OCI-LY3 (cell line): Measurements from ENCODE around the gene CERS6.

Experiments used
- H2AFZ ChIP-seq: fragments of 200-600, 300-600 bp; shearing (Covaris generic); 2 replicates; pipeline ENCODE4 v1.6.0; 2014; ENCODE audit warnings: antibody characterized with exemption, low read depth, low read length
- H3K27ac ChIP-seq: fragments of 200-600, 300-600 bp; sonication (generic); 2 replicates; pipeline ENCODE4 v1.5.1; 2014; ENCODE audit warnings: mild to moderate bottlenecking, low read length, moderate library complexity, mixed read lengths
- H3K27me3 ChIP-seq: fragments of 200-600, 300-600 bp; sonication (generic); 2 replicates; pipeline ENCODE4 v1.6.1; 2014; ENCODE audit warnings: low read depth, low read length, mixed read lengths
- H3K36me3 ChIP-seq: fragments of 200-600, 300-600 bp; sonication (generic); replicated peaks from 2 replicates; pipeline ENCODE3; 2014; ENCODE audit warnings: low read depth, low read length, mixed read lengths
- H3K4me1 ChIP-seq: fragments of 300-600, 200-600 bp; sonication (generic); 2 replicates; pipeline ENCODE4 v1.6.1; 2014; ENCODE audit warnings: low read length, mixed read lengths
- H3K4me2 ChIP-seq: fragments of 200-600, 300-600 bp; sonication (generic); 2 replicates; pipeline ENCODE4 v1.6.1; 2014; ENCODE audit warnings: low read length, mixed read lengths
- H3K4me3 ChIP-seq: fragments of 300-600, 200-600 bp; sonication (generic); 2 replicates; pipeline ENCODE4 v1.5.1; 2014; ENCODE audit warnings: antibody characterized with exemption, mild to moderate bottlenecking, low read length, moderate library complexity
- H3K79me2 ChIP-seq: fragments of 300-600, 200-600 bp; shearing (Covaris generic); 2 replicates; pipeline ENCODE4 v1.6.1; 2014; ENCODE audit warnings: mild to moderate bottlenecking, low read length, mixed read lengths
- H3K9ac ChIP-seq: fragments of 300-600, 200-600 bp; shearing (Covaris generic); 2 replicates; pipeline ENCODE4 v1.6.0; 2014; ENCODE audit warnings: mild to moderate bottlenecking, low read length, moderate library complexity
- H3K9me3 ChIP-seq: fragments of 200-600, 300-600 bp; shearing (Covaris generic); 2 replicates; pipeline ENCODE4 v1.6.1; 2014; ENCODE audit warnings: low read length, mixed read lengths; ENCODE audit not compliant: insufficient read depth
- H4K20me1 ChIP-seq: fragments of 200-600, 300-600 bp; sonication (generic); 2 replicates; pipeline ENCODE4 v1.6.1; 2016; ENCODE audit warnings: low read length, mixed read lengths; ENCODE audit not compliant: insufficient read depth
- EZH2phosphoT487 ChIP-seq: fragments of 200-600 bp; shearing (Covaris generic); IDR thresholded peaks from 2 replicates; pipeline ENCODE4 v1.6.1; 2018; ENCODE audit warnings: antibody characterized with exemption, mixed run types, low read depth
- TF ChIP-seq, protein P1 (sequence below): fragments of 200-600, 300-600 bp; sonication (generic); IDR thresholded peaks from 2 replicates; pipeline ENCODE4 v1.5.1; 2014; ENCODE audit warnings: antibody characterized with exemption, low read length, low read depth

The CERS6 gene

DNA sequence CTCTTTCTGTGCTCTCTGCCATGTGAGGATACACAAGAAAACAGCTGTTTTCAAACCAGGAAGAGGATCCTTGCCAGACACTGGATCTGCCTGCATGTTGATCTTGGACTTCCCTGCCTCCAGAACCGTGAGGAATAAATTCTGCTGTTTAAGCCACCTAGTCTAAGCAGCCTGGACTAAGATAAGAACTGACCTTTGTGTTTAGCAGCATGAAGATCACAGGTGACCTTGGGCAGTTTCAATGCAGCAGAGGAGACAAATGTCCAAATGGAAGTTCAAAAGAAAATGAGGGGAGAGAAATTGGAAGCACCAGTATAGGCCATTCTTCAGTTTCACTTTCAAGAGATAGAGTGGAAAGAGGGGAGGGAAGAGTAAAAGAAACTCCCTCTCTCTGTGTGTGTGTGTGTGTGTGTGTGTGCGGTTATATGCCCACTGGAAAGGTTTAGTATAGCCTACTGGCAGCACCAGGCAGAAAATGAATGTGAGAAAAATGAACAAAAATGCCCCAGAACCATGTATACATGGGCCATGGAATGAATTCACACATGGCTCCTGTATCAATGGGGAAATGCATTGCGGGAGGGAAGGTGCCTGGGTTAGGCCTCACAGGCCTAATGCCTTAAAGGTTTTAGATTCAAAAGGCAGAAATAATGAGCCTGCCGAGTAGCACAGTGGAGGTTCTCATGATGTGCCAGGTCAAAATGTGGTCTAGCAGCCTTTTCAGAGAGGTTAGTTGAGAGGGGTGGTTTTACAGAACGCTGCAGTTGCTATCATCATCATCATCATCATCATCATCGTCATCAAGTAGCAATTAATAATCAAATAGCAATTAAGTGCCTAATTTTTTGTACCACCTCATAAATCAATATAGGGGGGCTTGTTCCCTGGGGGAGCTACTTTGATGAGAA is 1.1 kb upstream of the CERS6 start:
- Histone ChIP-seq H3K36me3 (no peaks in the 10 kb centered on the region), H3K9me3 (no peaks in the 10 kb centered on the region), H3K9ac (peak overlapping the region; percentile 90; the same call in 1 of the 2 replicates), H4K20me1 (peaks cover 20% of the 10 kb centered on the region), H3K79me2 (peaks cover 30% of the 10 kb centered on the region), H2AFZ (no peak overlapping the region), H3K4me3 (peak overlapping the region; percentile 88), H3K4me2 (peak overlapping the region; percentile 98), H3K4me1 (peaks cover 20% of the 10 kb centered on the region), H3K27me3 (no peaks in the 10 kb centered on the region), H3K27ac (no peak overlapping the region)
- no peak for TF ChIP-seq EZH2phosphoT487

DNA sequence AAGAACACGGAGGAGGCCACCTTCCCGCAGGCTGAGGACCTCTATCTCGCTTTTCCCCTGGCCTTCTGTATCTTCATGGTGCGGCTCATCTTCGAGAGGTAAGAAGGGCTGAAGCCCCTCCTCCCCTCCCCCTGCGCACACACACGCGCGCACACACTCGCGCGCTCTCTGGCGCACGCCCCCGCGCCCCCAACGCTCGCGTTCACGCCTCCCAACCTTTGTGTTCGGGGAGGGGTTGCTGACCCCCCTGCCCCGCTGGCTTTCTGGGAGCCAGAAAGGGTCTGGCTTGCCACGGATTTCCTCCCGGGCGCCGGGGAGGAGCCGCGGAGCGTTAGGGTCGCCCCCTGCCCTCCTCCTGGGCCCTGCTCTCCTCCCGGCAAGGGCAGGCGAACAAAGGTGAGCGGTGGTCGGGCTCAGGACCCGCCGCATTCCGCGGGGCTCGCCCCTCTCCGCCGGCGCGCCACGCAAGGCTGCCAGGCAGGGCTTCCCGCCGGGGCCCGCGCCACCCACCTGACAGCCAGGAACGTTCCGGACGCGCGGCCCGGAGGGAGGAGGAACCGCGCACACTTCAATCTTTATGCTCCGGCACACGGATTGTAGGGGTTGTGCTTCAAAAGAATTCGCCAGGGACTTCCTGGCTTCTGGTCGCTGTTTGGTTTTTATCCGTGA is 583 bp downstream of the CERS6 start:
- Histone ChIP-seq H3K9ac (peak overlapping the region; percentile 83), H3K9me3 (no peaks in the 10 kb centered on the region), H3K36me3 (no peaks in the 10 kb centered on the region), H4K20me1 (peaks cover 20% of the 10 kb centered on the region), H3K4me2 (peak overlapping the region; percentile 98), H3K4me3 (peak overlapping the region; percentile 88), H3K4me1 (peaks cover 27% of the 10 kb centered on the region), H3K27ac (peak overlapping the region; percentile 33), H3K27me3 (no peaks in the 10 kb centered on the region), H2AFZ (peak overlapping the region; percentile 55; the same call in 1 of the 2 replicates), H3K79me2 (peaks cover 44% of the 10 kb centered on the region)
- TF ChIP-seq EZH2phosphoT487: no peak
- TF ChIP-seq, protein P1, sequence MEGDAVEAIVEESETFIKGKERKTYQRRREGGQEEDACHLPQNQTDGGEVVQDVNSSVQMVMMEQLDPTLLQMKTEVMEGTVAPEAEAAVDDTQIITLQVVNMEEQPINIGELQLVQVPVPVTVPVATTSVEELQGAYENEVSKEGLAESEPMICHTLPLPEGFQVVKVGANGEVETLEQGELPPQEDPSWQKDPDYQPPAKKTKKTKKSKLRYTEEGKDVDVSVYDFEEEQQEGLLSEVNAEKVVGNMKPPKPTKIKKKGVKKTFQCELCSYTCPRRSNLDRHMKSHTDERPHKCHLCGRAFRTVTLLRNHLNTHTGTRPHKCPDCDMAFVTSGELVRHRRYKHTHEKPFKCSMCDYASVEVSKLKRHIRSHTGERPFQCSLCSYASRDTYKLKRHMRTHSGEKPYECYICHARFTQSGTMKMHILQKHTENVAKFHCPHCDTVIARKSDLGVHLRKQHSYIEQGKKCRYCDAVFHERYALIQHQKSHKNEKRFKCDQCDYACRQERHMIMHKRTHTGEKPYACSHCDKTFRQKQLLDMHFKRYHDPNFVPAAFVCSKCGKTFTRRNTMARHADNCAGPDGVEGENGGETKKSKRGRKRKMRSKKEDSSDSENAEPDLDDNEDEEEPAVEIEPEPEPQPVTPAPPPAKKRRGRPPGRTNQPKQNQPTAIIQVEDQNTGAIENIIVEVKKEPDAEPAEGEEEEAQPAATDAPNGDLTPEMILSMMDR: no peak

- Histone ChIP-seq H3K27me3 (no peaks in the 10 kb centered on the region), H4K20me1 (peaks cover 20% of the 10 kb centered on the region), H3K79me2 (peaks cover 44% of the 10 kb centered on the region), H3K27ac (no peak overlapping the region), H3K4me1 (peaks cover 28% of the 10 kb centered on the region), H3K36me3 (no peaks in the 10 kb centered on the region), H2AFZ (peak overlapping the region; percentile 55; the same call in 1 of the 2 replicates), H3K4me2 (peak overlapping the region; percentile 98), H3K4me3 (peak overlapping the region; percentile 88), H3K9ac (peak overlapping the region; percentile 83), H3K9me3 (no peaks in the 10 kb centered on the region)
- TF ChIP-seq, protein P1: no peak
- TF ChIP-seq EZH2phosphoT487: no peak
Measured at GRCh38 chr2:168457190-168457895, 1.3 kb downstream of the CERS6 start.

DNA sequence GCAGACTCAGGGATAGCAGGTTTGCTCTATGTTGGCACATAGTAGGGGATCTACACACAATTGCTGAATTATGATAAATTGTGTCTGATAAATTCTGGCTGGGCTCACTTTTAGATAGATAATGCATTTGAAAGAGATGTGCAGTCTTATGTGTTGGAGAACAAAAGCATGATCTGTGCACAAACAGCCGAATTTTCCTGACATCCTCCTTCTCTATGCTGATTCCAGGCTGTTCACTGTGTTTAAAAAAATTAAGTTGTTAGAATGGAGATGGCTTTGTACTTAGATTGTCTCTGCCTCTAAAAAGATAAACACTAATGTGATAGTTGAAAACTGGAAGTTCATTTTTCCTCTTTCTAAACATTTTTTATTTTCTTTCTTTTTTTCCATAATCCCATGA is 2.1 kb downstream of the CERS6 start:
- H3K27ac ChIP-seq: no peak overlapping the region
- H3K27me3 ChIP-seq: no peaks in the 10 kb centered on the region
- H4K20me1 ChIP-seq: peaks cover 20% of the 10 kb centered on the region
- peaks cover 28% of the 10 kb centered on the region for H3K4me1 ChIP-seq
- H3K36me3 ChIP-seq: no peaks in the 10 kb centered on the region
- peak overlapping the region; percentile 98 for H3K4me2 ChIP-seq
- H2AFZ ChIP-seq: no peak overlapping the region
- TF ChIP-seq, protein P1: no peak
- H3K79me2 ChIP-seq: peaks cover 52% of the 10 kb centered on the region
- H3K9ac ChIP-seq: no peak overlapping the region
- H3K9me3 ChIP-seq: no peaks in the 10 kb centered on the region
- H3K4me3 ChIP-seq: 0 out of 2 replicates have a peak overlapping the region, but pooled peaks have one; percentile 2
